HEK293 (cell line): ENCODE results near the gene LAYN.

Source experiments
- BCL11A ChIP-seq: fragments of 450-650 bp; formaldehyde crosslinking; IDR thresholded peaks from 2 replicates; pipeline ENCODE4 v1.5.1; 2016; ENCODE audit warnings: low read depth, missing biosample characterization, missing genetic modification characterization
- CTCF ChIP-seq: fragments of 450-650 bp; formaldehyde crosslinking; IDR thresholded peaks from 2 replicates; pipeline ENCODE4 v1.5.1; 2016; ENCODE audit warnings: missing biosample characterization, missing genetic modification characterization
- EGR2 ChIP-seq: fragments of 450-650 bp; formaldehyde crosslinking; IDR thresholded peaks from 2 replicates; pipeline ENCODE4 v1.5.1; 2016; ENCODE audit warnings: low read depth, missing biosample characterization, missing genetic modification characterization
- HOXA7 ChIP-seq: sonication (generic); formaldehyde crosslinking; IDR thresholded peaks from 2 replicates; pipeline ENCODE4 v1.8.1; 2022; ENCODE audit warnings: missing genetic modification reagents, borderline replicate concordance
- KLF10 ChIP-seq: fragments of 450-650 bp; IDR thresholded peaks from 2 replicates; pipeline ENCODE4 v1.5.1; 2018; ENCODE audit warnings: missing biosample characterization, mild to moderate bottlenecking, missing genetic modification characterization
- MEIS1 ChIP-seq: sonication (generic); formaldehyde crosslinking; IDR thresholded peaks from 2 replicates; pipeline ENCODE4 v1.8.1; 2022; ENCODE audit warnings: missing genetic modification reagents, mild to moderate bottlenecking, borderline replicate concordance
- SP3 ChIP-seq: fragments of 450-650 bp; formaldehyde crosslinking; IDR thresholded peaks from 2 replicates; pipeline ENCODE4 v1.5.1; 2016; ENCODE audit warnings: missing biosample characterization, missing genetic modification characterization
- ZFP41 ChIP-seq: fragments of 450-650 bp; formaldehyde crosslinking; IDR thresholded peaks from 2 replicates; pipeline ENCODE4 v1.5.1; 2016; ENCODE audit warnings: missing biosample characterization, missing genetic modification characterization, borderline replicate concordance
- ZNF140 ChIP-seq: fragments of 450-650 bp; formaldehyde crosslinking; IDR thresholded peaks from 2 replicates; pipeline ENCODE4 v1.5.1; 2016; ENCODE audit warnings: missing biosample characterization, missing genetic modification characterization
- ZNF211 ChIP-seq: fragments of 450-650 bp; formaldehyde crosslinking; IDR thresholded peaks from 2 replicates; pipeline ENCODE4 v1.5.1; 2016; ENCODE audit warnings: low read depth, missing biosample characterization, missing genetic modification characterization
- ZNF223 ChIP-seq: fragments of 450-650 bp; formaldehyde crosslinking; IDR thresholded peaks from 2 replicates; pipeline ENCODE4 v1.5.1; 2016; ENCODE audit warnings: missing biosample characterization, missing genetic modification characterization
- ZNF311 ChIP-seq: fragments of 450-650 bp; formaldehyde crosslinking; IDR thresholded peaks from 2 replicates; pipeline ENCODE4 v1.5.1; 2017; ENCODE audit warnings: missing biosample characterization, missing genetic modification characterization, borderline replicate concordance
- ZNF324 ChIP-seq: fragments of 450-650 bp; formaldehyde crosslinking; IDR thresholded peaks from 2 replicates; pipeline ENCODE4 v1.5.1; 2016; ENCODE audit warnings: missing biosample characterization, missing genetic modification characterization
- ZNF341 ChIP-seq: fragments of 450-650 bp; formaldehyde crosslinking; IDR thresholded peaks from 2 replicates; pipeline ENCODE4; 2016; ENCODE audit warnings: low read depth, missing biosample characterization, missing genetic modification characterization
- ZNF391 ChIP-seq: fragments of 450-650 bp; formaldehyde crosslinking; IDR thresholded peaks from 2 replicates; pipeline ENCODE4 v1.5.1; 2016; ENCODE audit warnings: low read depth, missing biosample characterization, missing genetic modification characterization, borderline replicate concordance
- ZNF404 ChIP-seq: fragments of 450-650 bp; formaldehyde crosslinking; IDR thresholded peaks from 2 replicates; pipeline ENCODE4 v1.5.1; 2017; ENCODE audit warnings: missing biosample characterization, missing genetic modification characterization
- ZNF449 ChIP-seq: fragments of 450-650 bp; formaldehyde crosslinking; IDR thresholded peaks from 2 replicates; pipeline ENCODE4 v1.5.1; 2017; ENCODE audit warnings: missing biosample characterization, mild to moderate bottlenecking, missing genetic modification characterization, moderate library complexity
- ZNF473 ChIP-seq: fragments of 450-650 bp; formaldehyde crosslinking; IDR thresholded peaks from 2 replicates; pipeline ENCODE4 v1.5.1; 2017; ENCODE audit warnings: missing biosample characterization, missing genetic modification characterization
- ZNF501 ChIP-seq: fragments of 450-650 bp; formaldehyde crosslinking; IDR thresholded peaks from 2 replicates; pipeline ENCODE4 v1.5.1; 2016; ENCODE audit warnings: missing biosample characterization, missing genetic modification characterization
- ZNF518A ChIP-seq: fragments of 450-650 bp; formaldehyde crosslinking; conservative IDR thresholded peaks from 2 replicates; pipeline ENCODE4 v1.5.1; 2016; ENCODE audit warnings: low read depth, missing biosample characterization, missing genetic modification characterization
- ZNF629 ChIP-seq: fragments of 450-650 bp; formaldehyde crosslinking; IDR thresholded peaks from 2 replicates; pipeline ENCODE4 v1.5.1; 2017; ENCODE audit warnings: missing biosample characterization, missing genetic modification characterization
- ZNF664 ChIP-seq: fragments of 450-650 bp; formaldehyde crosslinking; IDR thresholded peaks from 2 replicates; pipeline ENCODE4 v1.5.1; 2016; ENCODE audit warnings: missing biosample characterization, missing genetic modification characterization
- ZNF776 ChIP-seq: fragments of 450-650 bp; formaldehyde crosslinking; IDR thresholded peaks from 2 replicates; pipeline ENCODE4 v1.5.0; 2017; ENCODE audit warnings: missing biosample characterization, missing genetic modification characterization, borderline replicate concordance
- ZNF830 ChIP-seq: fragments of 450-650 bp; IDR thresholded peaks from 2 replicates; pipeline ENCODE4 v1.5.0; 2018; ENCODE audit warnings: missing biosample characterization, missing genetic modification characterization, low read depth, mild to moderate bottlenecking, moderate library complexity
- ZXDB ChIP-seq: fragments of 450-650 bp; formaldehyde crosslinking; IDR thresholded peaks from 2 replicates; pipeline ENCODE4 v1.5.1; 2016; ENCODE audit warnings: missing biosample characterization, missing genetic modification characterization
- TF ChIP-seq, protein P1 (sequence below): fragments of 450-650 bp; formaldehyde crosslinking; IDR thresholded peaks from 2 replicates; pipeline ENCODE4 v1.5.1; 2016; ENCODE audit warnings: missing biosample characterization, missing genetic modification characterization
- TF ChIP-seq, protein P2 (sequence below): fragments of 450-650 bp; formaldehyde crosslinking; IDR thresholded peaks from 2 replicates; pipeline ENCODE4 v1.5.1; 2016; ENCODE audit warnings: missing biosample characterization, missing genetic modification characterization

LAYN gene

DNA sequence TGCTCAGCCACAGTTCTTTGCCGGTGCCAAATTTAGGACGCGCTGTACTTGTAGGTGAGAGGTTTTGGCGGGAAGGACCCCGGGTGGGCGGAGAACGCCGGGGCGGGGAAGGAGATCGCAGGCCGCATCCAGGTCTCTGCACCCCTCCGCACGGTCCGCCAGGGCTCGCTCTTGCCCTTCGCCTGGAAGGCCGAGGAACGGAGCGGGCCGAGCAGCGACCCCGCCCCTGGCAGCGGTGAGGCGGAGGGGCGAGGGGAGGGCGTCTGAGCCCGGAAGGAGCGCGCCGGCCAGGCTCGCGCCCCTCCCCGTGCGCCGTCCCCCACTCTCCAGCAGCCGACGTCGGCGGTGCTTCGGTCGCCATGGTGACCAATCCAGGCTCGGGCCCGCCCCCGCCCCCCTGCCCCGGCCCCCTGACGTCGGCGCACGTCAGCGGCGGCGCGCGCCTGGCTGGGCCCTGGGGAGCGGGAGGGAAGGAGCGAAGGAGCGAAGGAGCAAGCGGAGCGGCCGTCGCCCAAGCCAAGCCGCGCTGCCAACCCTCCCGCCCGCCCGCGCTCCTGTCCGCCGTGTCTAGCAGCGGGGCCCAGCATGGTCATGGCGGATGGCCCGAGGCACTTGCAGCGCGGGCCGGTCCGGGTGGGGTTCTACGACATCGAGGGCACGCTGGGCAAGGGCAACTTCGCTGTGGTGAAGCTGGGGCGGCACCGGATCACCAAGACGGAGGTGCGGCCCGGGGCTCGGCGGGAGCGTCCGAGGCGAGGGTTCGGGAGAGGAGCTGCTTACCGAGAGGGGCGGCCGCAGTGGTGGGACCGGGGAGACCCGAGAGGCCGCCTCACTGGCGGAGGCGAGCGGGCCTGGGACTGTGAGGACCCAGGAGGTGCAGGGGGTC, 61.7 kb downstream of the LAYN start, which contains the start of gene SIK2 (continued):
- TF ChIP-seq CTCF (tag by site-specific recombination): peak; percentile 98
- TF ChIP-seq MEIS1 (CRISPR knock-in tag): no peak
- TF ChIP-seq ZNF664 (tag by site-specific recombination): no peak
- TF ChIP-seq, protein P1, sequence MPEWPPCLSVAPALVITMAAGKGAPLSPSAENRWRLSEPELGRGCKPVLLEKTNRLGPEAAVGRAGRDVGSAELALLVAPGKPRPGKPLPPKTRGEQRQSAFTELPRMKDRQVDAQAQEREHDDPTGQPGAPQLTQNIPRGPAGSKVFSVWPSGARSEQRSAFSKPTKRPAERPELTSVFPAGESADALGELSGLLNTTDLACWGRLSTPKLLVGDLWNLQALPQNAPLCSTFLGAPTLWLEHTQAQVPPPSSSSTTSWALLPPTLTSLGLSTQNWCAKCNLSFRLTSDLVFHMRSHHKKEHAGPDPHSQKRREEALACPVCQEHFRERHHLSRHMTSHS (tag by site-specific recombination): no peak
- TF ChIP-seq ZNF341 (tag by site-specific recombination): peak; percentile 33; the same call in 1 of the 2 replicates
- no peak for TF ChIP-seq ZNF223 (tag by site-specific recombination)
- TF ChIP-seq ZNF501 (tag by site-specific recombination): peak; percentile 38; the same call in 1 of the 2 replicates
- no peak for TF ChIP-seq ZNF830 (tag by site-specific recombination)
- peak; percentile 81 for TF ChIP-seq SP3 (tag by site-specific recombination)
- peak; percentile 51 for TF ChIP-seq ZNF629 (tag by site-specific recombination)
- TF ChIP-seq KLF10 (tag by site-specific recombination): peak; percentile 77
- TF ChIP-seq ZNF391: peak; percentile 70; the same call in 1 of the 2 replicates
- peak; percentile 42 for TF ChIP-seq ZXDB (tag by site-specific recombination)
- TF ChIP-seq ZNF140 (tag by site-specific recombination): no peak
- TF ChIP-seq BCL11A: no peak
- no peak for TF ChIP-seq ZNF776 (tag by site-specific recombination)
- TF ChIP-seq ZNF211: no peak
- no peak for TF ChIP-seq ZNF311 (tag by site-specific recombination)
- no peak for TF ChIP-seq HOXA7
- TF ChIP-seq ZNF449 (tag by site-specific recombination): no peak
- no peak for TF ChIP-seq ZNF473
- no peak for TF ChIP-seq ZFP41 (tag by site-specific recombination)
- TF ChIP-seq ZNF518A (tag by site-specific recombination): no peak
- no peak for TF ChIP-seq ZNF404
- peak; percentile 90 for TF ChIP-seq EGR2 (tag by site-specific recombination)
- TF ChIP-seq, protein P2, sequence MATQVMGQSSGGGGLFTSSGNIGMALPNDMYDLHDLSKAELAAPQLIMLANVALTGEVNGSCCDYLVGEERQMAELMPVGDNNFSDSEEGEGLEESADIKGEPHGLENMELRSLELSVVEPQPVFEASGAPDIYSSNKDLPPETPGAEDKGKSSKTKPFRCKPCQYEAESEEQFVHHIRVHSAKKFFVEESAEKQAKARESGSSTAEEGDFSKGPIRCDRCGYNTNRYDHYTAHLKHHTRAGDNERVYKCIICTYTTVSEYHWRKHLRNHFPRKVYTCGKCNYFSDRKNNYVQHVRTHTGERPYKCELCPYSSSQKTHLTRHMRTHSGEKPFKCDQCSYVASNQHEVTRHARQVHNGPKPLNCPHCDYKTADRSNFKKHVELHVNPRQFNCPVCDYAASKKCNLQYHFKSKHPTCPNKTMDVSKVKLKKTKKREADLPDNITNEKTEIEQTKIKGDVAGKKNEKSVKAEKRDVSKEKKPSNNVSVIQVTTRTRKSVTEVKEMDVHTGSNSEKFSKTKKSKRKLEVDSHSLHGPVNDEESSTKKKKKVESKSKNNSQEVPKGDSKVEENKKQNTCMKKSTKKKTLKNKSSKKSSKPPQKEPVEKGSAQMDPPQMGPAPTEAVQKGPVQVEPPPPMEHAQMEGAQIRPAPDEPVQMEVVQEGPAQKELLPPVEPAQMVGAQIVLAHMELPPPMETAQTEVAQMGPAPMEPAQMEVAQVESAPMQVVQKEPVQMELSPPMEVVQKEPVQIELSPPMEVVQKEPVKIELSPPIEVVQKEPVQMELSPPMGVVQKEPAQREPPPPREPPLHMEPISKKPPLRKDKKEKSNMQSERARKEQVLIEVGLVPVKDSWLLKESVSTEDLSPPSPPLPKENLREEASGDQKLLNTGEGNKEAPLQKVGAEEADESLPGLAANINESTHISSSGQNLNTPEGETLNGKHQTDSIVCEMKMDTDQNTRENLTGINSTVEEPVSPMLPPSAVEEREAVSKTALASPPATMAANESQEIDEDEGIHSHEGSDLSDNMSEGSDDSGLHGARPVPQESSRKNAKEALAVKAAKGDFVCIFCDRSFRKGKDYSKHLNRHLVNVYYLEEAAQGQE (tag by site-specific recombination): no peak
- TF ChIP-seq ZNF324: 0 out of 2 replicates have a peak, but pooled peaks have one; percentile 35
